Breast epithelium (tissue), 3 donors: ENCODE measurements around the gene PXYLP1.

ENCODE experiments used
- CTCF ChIP-seq, 3 donors: fragments of 450-650 bp; IDR thresholded peaks; one replicate each; pipeline ENCODE4 v1.5.1; 2016 to 2017; ENCODE audit warnings: antibody characterized with exemption in 3 of 3, mild to moderate bottlenecking in 3 of 3, moderate library complexity in 3 of 3
- POLR2A ChIP-seq: fragments of 450-650 bp; IDR thresholded peaks from one replicate; pipeline ENCODE4 v1.6.1; 2016; ENCODE audit warnings: antibody characterized with exemption, mild to moderate bottlenecking, moderate library complexity

- no peak for TF ChIP-seq CTCF (IDR thresholded peaks at IDR 0.05)
- TF ChIP-seq POLR2A, result no peak
These were observed 4.7 kb downstream of the PXYLP1 start for GRCh38 chr3:141236361-141236760.
